Activated CD4-positive, alpha-beta memory T cell treated with anti-CD3 and anti-CD28 coated beads for 36 hours (primary cell): ENCODE results near the gene TRIM32. TPM values are rescaled to one million over a fixed set of nuclear protein-coding genes. Genes with fewer than 3 reads are reported as not detected.

ENCODE experiments used
- CTCF ChIA-PET: fragments of 350-600 bp; sonication (Branson Sonifier 250); formaldehyde crosslinking; loops from one replicate; lab custom pipeline; 2021; ENCODE audit warnings: antibody characterized with exemption, inconsistent platforms; lab: Charles Lee
- POLR2A ChIA-PET: fragments of 350-600 bp; sonication (Branson Sonifier 250); formaldehyde crosslinking; loops from one replicate; lab custom pipeline; 2021; ENCODE audit warnings: antibody characterized with exemption; lab: Charles Lee
- DNase-seq: peaks from one replicate; pipeline ENCODE4 v3.0.0-alpha.2; 2020
- H3K27ac Mint-ChIP-seq: one replicate; pipeline ENCODE4 v1.8.0; 2021; ENCODE audit warnings: mixed read lengths
- H3K27me3 Mint-ChIP-seq: one replicate; pipeline ENCODE4 v1.8.0; 2021; ENCODE audit warnings: mixed read lengths
- H3K36me3 Mint-ChIP-seq: one replicate; pipeline ENCODE4 v1.8.0; 2021; ENCODE audit warnings: mixed read lengths
- H3K4me1 Mint-ChIP-seq: one replicate; pipeline ENCODE4 v1.8.0; 2021; ENCODE audit warnings: low read depth, mixed read lengths
- H3K4me3 Mint-ChIP-seq: one replicate; pipeline ENCODE4 v1.8.0; 2021; ENCODE audit warnings: mild to moderate bottlenecking, mixed read lengths
- H3K9me3 Mint-ChIP-seq: one replicate; pipeline ENCODE4 v1.8.0; 2021; ENCODE audit warnings: mixed read lengths
- intact Hi-C: fragments of 100-400 bp; cut with micrococcal nuclease; formaldehyde crosslinking; loops from one replicate; pipeline ENCODE4 v1.15.1; 2023
- total RNA-seq, 2 experiments: library from RNA; stranded (reverse); gene quantifications; one replicate each; pipeline ENCODE4 v1.2.3, GENCODE V29; 2021

TRIM32 gene
- total RNA-seq, 2 experiments from 2014 or later = 13.3 to 14.3 TPM

DNA sequence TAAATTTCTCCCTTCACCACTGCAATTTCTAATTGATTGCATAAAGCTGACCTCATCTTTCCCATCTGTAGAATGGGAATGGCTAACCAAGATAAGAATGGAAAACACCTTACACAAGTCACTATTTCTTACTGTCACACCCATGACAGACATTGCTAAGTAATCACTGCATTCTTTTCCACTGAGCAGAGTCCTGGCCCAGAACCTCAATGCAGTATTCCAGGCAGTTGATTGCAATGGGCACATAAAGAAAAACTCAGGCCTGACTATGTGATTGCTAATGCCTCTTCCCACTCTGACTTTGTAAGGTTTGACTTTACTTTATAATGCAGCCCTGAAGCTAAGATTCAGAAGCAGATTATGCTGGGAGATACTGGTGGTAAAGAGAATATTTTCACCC, 29.3 kb downstream of the TRIM32 start:
- Mint-ChIP-seq H3K27me3 (no peaks in the 10 kb centered on the region), H3K36me3 (no peaks in the 10 kb centered on the region), H3K27ac (no peak overlapping the region), H3K4me3 (no peak overlapping the region), H3K4me1 (no peaks in the 10 kb centered on the region), H3K9me3 (no peaks in the 10 kb centered on the region)
- intact Hi-C loops = no loop called here
- no peak for DNase-seq
- CTCF ChIA-PET = no interaction called here
- POLR2A ChIA-PET = no interaction called here

DNA sequence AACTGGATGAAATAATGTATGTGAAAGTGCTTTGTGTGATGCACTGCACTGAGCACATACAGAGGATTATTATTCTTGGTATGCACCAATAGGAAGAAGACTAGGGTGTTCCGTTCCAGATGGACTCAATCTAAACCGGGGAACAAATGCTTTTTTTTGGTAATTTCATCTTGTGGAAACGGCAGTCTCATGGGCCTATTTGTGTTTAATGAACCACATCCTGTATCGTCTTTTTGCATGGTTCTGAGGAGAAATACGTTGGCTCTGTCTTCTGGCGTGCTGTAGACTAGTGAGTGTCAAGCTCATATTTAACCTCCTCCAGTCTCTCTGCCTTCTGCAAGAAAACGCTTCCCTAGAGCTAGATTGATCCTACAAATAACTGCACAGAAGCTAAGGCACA, 30.0 kb downstream of the TRIM32 start:
- no peak overlapping the region for H3K27ac Mint-ChIP-seq
- ChIA-PET POLR2A (no interaction called here), CTCF (no interaction called here)
- H3K4me3 Mint-ChIP-seq = no peak overlapping the region
- no peaks in the 10 kb centered on the region for H3K9me3 Mint-ChIP-seq
- no peaks in the 10 kb centered on the region for H3K36me3 Mint-ChIP-seq
- DNase-seq = no peak
- no peaks in the 10 kb centered on the region for H3K4me1 Mint-ChIP-seq
- no peaks in the 10 kb centered on the region for H3K27me3 Mint-ChIP-seq
- intact Hi-C loops = no loop called here

GRCh38 chr9:116718111-116718510, 31.0 kb downstream of the TRIM32 start:
- ChIA-PET CTCF (interaction anchor here (1.0 kb wide), 1 partner anchor 9 kb away, joined by 3 read pairs; no protein-coding TSS in a partner anchor), POLR2A (no interaction called here)
- no peak for DNase-seq
- H3K4me1 Mint-ChIP-seq = no peaks in the 10 kb centered on the region
- H3K4me3 Mint-ChIP-seq = no peak overlapping the region
- H3K36me3 Mint-ChIP-seq = no peaks in the 10 kb centered on the region
- H3K27me3 Mint-ChIP-seq = no peaks in the 10 kb centered on the region
- intact Hi-C loops = no loop called here
- no peaks in the 10 kb centered on the region for H3K9me3 Mint-ChIP-seq
- no peak overlapping the region for H3K27ac Mint-ChIP-seq

DNA sequence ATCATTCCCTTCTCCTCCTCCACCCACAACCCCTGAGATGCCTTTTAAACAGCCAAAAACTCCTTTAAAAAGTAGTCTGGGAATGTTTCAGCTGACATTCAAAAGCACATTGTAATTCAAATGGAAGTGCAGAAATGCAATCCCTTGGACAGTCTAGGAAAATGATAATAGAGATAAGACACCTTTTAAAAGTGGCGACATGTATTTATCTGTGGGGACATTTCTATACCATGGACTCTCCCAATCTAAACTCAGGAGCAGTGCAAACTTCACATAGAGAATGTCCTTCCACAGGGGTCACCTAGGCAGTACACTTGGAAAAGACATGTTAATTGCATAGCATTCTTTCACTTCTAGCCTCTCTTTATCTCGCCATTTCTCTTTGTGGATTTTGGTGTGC, 33.0 kb downstream of the TRIM32 start:
- H3K4me1 Mint-ChIP-seq = no peaks in the 10 kb centered on the region
- no peaks in the 10 kb centered on the region for H3K9me3 Mint-ChIP-seq
- intact Hi-C loops = no loop called here
- no peak overlapping the region for H3K27ac Mint-ChIP-seq
- no peaks in the 10 kb centered on the region for H3K36me3 Mint-ChIP-seq
- CTCF ChIA-PET = no interaction called here
- POLR2A ChIA-PET = no interaction called here
- no peak overlapping the region for H3K4me3 Mint-ChIP-seq
- H3K27me3 Mint-ChIP-seq = no peaks in the 10 kb centered on the region
- DNase-seq = no peak

GRCh38 chr9:116721411-116721810, 34.3 kb downstream of the TRIM32 start:
- Mint-ChIP-seq H3K4me3 (no peak overlapping the region), H3K27ac (no peak overlapping the region), H3K27me3 (no peaks in the 10 kb centered on the region), H3K9me3 (no peaks in the 10 kb centered on the region), H3K36me3 (no peaks in the 10 kb centered on the region), H3K4me1 (no peaks in the 10 kb centered on the region)
- ChIA-PET POLR2A (no interaction called here), CTCF (no interaction called here)
- no peak for DNase-seq
- intact Hi-C loops = no loop called here

DNA sequence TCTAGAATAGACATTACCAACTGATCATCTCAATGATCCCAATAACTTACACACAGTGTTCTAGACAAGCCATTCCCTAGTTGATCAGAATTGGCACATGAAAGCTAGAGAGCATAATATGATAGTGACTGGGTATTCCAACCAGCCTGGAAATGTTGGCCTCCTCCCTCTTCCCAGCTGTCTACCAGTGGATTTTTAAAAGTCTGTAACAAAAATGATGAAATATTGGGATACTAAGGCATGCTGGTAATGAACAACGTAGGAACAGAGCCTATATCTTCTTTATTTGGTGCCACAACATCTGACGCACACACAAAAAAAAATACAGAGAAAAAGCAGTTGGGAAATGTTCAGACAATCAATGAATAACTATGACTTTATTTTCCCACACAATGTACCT, 34.8 kb downstream of the TRIM32 start:
- Mint-ChIP-seq H3K4me3 (no peak overlapping the region), H3K4me1 (no peaks in the 10 kb centered on the region), H3K36me3 (no peaks in the 10 kb centered on the region), H3K27me3 (no peaks in the 10 kb centered on the region), H3K27ac (no peak overlapping the region), H3K9me3 (no peaks in the 10 kb centered on the region)
- no peak for DNase-seq
- CTCF ChIA-PET = no interaction called here
- intact Hi-C loops = no loop called here
- POLR2A ChIA-PET = no interaction called here

DNA sequence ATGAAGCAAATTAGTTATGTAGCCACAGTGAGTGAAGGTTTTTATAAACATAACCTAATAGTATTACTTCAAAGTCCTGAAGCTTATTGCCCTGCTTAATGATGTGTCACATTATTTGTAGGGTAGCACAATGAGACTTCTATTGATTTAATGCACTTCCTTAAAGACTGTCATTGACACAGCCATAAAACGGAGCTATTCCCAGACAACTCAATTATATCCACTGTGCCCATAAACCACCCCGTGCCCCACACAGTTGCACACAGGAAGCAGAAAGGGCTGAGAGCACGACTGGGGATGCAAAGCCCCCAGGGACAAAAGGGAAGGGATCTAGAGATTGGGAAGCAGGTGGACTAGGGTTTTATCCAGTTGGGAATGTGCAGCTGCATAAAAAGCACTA, 37.0 kb downstream of the TRIM32 start:
- CTCF ChIA-PET = interaction anchor here (4.3 kb wide), 1 partner anchor 13 kb away, joined by 24 read pairs; no protein-coding TSS in a partner anchor
- intact Hi-C loops = no loop called here
- Mint-ChIP-seq H3K9me3 (no peaks in the 10 kb centered on the region), H3K4me1 (no peaks in the 10 kb centered on the region), H3K4me3 (no peak overlapping the region), H3K27ac (no peak overlapping the region), H3K27me3 (no peaks in the 10 kb centered on the region), H3K36me3 (no peaks in the 10 kb centered on the region)
- POLR2A ChIA-PET = no interaction called here
- no peak for DNase-seq

- POLR2A ChIA-PET = no interaction called here
- intact Hi-C loops = no loop called here
- CTCF ChIA-PET = interaction anchor here (0.8 to 4.3 kb wide), 2 partner anchors 8 to 11 kb away, joined by 3 to 24 read pairs; no protein-coding TSS in a partner anchor
- Mint-ChIP-seq H3K36me3 (no peaks in the 10 kb centered on the region), H3K9me3 (no peaks in the 10 kb centered on the region), H3K4me1 (no peaks in the 10 kb centered on the region), H3K27me3 (no peaks in the 10 kb centered on the region), H3K4me3 (no peak overlapping the region), H3K27ac (no peak overlapping the region)
- no peak for DNase-seq
Measured at GRCh38 chr9:116726602-116727001, 39.5 kb downstream of the TRIM32 start.

GRCh38 chr9:116733010-116733641, 46.0 kb downstream of the TRIM32 start:
- no peak for DNase-seq
- Mint-ChIP-seq H3K36me3 (no peaks in the 10 kb centered on the region), H3K27ac (no peak overlapping the region), H3K9me3 (no peaks in the 10 kb centered on the region), H3K4me3 (no peak overlapping the region), H3K27me3 (peaks cover 6% of the 10 kb centered on the region), H3K4me1 (peaks cover 3% of the 10 kb centered on the region)
- POLR2A ChIA-PET = no interaction called here
- CTCF ChIA-PET = no interaction called here
- intact Hi-C loops = no loop called here

DNA sequence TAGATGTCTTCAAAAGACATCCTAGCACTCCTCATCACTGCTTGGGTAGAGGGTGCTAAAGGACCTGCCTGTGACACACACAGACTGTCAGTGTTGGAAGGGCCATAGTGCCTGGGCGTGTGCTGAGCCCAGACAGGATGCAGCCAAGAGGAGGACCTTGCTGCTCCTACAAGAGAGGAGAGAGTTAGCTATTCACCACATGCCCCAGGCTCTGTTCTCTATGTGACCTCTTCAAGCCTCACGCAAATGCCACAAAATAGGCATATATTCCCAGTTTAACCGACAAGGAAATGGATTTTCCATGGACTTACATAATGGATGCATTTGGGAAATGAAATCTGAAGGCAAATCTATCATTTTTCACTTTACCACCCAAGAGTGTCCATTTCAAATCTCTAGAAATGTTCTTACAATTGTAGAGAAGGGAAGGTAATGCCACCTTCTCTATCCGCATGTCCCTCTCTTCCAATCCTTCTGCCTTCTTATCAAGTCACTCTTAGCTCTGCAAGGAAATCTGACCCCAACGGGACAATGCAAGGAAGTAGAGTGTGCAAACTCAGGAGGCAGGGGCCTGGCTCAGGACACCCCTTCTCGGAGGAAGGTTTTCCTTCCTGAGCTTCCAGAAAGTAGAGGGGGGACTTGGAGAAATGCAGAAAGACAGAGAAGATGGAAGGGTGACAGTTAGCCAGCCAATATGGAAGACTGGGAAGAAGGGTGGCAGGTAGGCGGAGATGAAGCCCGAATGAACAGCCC, 49.5 kb downstream of the TRIM32 start:
- no peak overlapping the region for H3K27ac Mint-ChIP-seq
- POLR2A ChIA-PET = no interaction called here
- peaks cover 3% of the 10 kb centered on the region for H3K4me1 Mint-ChIP-seq
- intact Hi-C loops = no loop called here
- H3K4me3 Mint-ChIP-seq = no peak overlapping the region
- H3K27me3 Mint-ChIP-seq = peaks cover 6% of the 10 kb centered on the region
- DNase-seq = no peak
- H3K36me3 Mint-ChIP-seq = no peaks in the 10 kb centered on the region
- no peaks in the 10 kb centered on the region for H3K9me3 Mint-ChIP-seq
- CTCF ChIA-PET = interaction anchor here (0.7 to 5.9 kb wide), 10 partner anchors 8 to 165 kb away, joined by 3 to 73 read pairs (median 3); no protein-coding TSS in a partner anchor

- POLR2A ChIA-PET = no interaction called here
- Mint-ChIP-seq H3K4me3 (no peak overlapping the region), H3K9me3 (no peaks in the 10 kb centered on the region), H3K27me3 (peaks cover 6% of the 10 kb centered on the region), H3K4me1 (peaks cover 3% of the 10 kb centered on the region), H3K27ac (no peak overlapping the region), H3K36me3 (no peaks in the 10 kb centered on the region)
- intact Hi-C loops = no loop called here
- DNase-seq = peak; percentile 73
- CTCF ChIA-PET = interaction anchor here (0.6 to 5.9 kb wide), 12 partner anchors 8 to 185 kb away, joined by 3 to 73 read pairs (median 3); no protein-coding TSS in a partner anchor
Measured at GRCh38 chr9:116737152-116737546, 50.0 kb downstream of the TRIM32 start.

- H3K4me1 Mint-ChIP-seq = peaks cover 3% of the 10 kb centered on the region
- H3K36me3 Mint-ChIP-seq = no peaks in the 10 kb centered on the region
- no peak overlapping the region for H3K27ac Mint-ChIP-seq
- H3K9me3 Mint-ChIP-seq = no peaks in the 10 kb centered on the region
- ChIA-PET POLR2A (no interaction called here), CTCF (interaction anchor here (5.9 kb wide), 1 partner anchor 119 kb away, joined by 73 read pairs; no protein-coding TSS in a partner anchor)
- H3K27me3 Mint-ChIP-seq = peaks cover 4% of the 10 kb centered on the region
- no peak overlapping the region for H3K4me3 Mint-ChIP-seq
- intact Hi-C loops = no loop called here
- no peak for DNase-seq
Measured at GRCh38 chr9:116741086-116741740, 54.1 kb downstream of the TRIM32 start.
